Dermis microvascular lymphatic vessel endothelial cell (primary cell): ENCODE data around the gene NCEH1. TPM values are rescaled to one million over a fixed set of nuclear protein-coding genes. Genes with fewer than 3 reads are reported as not detected.
A peak's percentile ranks its signal among the peaks of the same experiment; 100 is the strongest.
"Not testable (repeated sequence)": the region's sequence is repeated elsewhere in the genome, so short reads cannot be mapped to it uniquely, and the experiment has no call there.

ENCODE experiments used
- DNase-seq, 2 donors: peaks; one replicate each; pipeline versions ENCODE4 v3.0.0 to v3.0.0-alpha.2; 2010; ENCODE audit warnings: low read depth in 2 of 2
- total RNA-seq: library from RNA; depleted of rRNA; stranded (reverse); fragments of >200 nt; gene quantifications from 2 replicates; pipeline ENCODE4 v1.2.1, GENCODE V29; 2014

The NCEH1 gene
- total RNA-seq, 1 donor from 2014 or later = 4.4 TPM

DNA sequence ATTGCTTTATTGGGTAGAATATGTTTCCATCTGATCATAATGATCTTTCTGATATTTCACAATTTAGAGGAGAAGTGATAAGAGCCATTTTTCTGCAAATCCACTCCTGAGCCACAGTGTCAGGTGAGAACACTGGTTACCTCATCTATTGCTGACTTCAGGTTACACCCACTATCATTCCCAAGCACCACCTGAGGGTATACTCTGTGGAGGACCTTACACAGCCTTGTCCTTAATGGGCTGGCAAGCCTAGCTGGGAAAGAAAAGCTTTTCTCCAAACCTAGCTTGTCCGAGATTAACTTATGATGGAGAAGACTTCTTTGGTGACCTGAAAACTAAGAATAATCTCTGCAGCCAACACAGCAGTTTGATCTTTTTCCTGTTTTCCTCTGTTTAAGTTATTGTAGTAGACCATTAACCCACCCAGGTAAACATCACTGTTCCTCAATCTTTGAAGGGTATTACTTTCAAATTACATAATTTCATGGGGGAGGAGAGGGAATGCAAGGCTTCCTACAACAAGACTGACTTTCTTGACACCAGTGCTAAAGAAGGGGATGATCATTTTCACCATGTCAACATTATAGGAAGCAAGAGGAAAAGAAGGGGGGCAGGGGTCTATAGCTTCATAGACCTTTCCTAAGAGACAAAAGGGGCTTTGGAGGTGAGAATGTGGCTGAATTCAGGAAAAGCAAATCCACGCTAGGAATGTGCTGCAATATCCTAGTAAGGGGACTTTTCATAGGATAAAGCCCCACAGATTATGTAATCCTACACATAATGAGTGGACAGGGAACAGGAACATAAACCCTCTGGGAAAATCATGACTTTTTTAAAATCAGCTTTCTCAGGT lies 1.7 kb downstream of the NCEH1 start:
- DNase-seq = no peak

- DNase-seq = peak in 1 of 2 donors; percentile 37
Measured at GRCh38 chr3:172707967-172708366, 2.9 kb downstream of the NCEH1 start.

GRCh38 chr3:172707030-172707429 lies 3.8 kb downstream of the NCEH1 start:
- no peak for DNase-seq

- DNase-seq = no peak
Measured at GRCh38 chr3:172705170-172705569, 5.7 kb downstream of the NCEH1 start.

DNA sequence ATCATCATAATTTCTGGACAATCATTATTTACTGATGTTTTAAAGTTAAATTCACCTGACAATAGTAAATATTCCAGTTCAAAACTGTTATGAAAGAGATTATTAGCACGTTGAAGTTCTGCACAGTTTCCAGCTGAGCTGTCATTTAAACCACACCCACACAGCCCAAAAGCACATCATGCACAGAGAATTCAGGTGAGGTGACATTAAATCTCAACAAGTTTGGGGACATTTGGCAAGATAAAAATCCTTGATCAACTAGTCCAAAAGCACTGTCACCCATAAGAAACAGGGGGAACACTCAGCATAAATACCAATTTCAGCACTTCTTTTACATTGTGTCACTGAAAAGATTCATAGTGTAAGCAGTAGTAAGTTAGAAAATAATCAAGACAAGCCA lies 6.9 kb downstream of the NCEH1 start:
- DNase-seq = no peak

DNA sequence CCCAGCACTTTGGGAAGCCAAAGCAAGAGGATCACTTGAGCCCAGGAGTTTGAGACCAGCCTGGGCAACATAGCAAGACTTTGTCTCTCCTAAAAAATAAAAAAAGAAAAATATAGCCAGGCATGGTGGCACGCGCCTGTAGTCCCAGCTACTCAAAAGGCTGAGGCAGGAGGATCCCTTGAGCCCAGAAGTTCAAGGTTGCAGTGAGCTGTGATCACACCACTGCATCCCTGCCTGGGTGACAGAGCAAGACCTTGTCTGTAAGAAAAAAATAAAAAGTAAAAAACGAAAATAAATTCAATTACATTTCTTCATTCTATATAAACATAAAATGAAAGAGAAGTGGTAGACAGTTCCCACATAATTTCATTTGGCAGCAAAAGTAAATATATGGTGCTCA lies 8.1 kb downstream of the NCEH1 start:
- DNase-seq = not testable (repeated sequence)

DNA sequence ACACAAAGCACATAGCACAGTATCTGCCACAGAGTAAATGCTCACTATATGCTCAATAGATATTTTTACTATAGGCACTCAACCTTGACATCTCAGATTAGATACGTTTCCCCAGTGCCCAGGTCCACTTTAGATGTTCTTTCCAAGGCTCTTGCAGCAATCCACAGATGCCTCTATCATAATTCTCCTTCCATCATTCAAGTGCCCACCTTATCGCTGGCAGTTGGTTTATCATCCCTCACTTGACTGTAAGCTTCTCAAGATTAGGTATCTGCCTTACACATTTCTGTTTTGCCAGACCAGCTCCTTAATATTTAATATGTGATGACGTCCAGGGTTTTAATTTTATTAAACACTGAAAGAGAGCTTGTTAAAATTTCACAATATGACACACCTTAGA lies 8.6 kb downstream of the NCEH1 start:
- DNase-seq = no peak

- no peak for DNase-seq
Measured at GRCh38 chr3:172701751-172702150, 9.1 kb downstream of the NCEH1 start.

DNA sequence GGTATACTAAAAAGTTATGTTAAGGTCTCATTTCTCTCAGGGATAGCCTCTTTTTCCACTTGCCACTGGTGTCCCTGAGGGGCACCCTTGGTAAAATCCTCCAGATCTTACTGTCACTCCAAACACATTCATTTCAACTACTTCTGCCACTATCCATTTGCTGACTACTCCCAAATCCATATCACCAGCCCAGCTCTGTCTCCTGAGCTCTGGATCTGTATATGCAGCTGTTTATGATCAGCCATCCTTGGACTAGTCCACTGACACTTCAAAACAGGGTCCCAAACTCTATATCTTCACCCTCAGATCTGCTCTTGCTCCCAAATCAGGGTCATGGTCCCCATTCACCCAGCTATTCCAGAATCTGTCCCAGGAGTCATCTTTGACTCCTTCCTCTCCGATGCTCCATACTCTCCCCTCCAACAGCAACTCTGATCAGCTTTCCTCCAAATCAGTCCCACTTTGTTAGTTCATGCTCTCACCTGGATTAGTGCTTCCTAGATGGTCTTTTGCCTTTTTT lies 9.9 kb downstream of the NCEH1 start:
- no peak for DNase-seq

DNA sequence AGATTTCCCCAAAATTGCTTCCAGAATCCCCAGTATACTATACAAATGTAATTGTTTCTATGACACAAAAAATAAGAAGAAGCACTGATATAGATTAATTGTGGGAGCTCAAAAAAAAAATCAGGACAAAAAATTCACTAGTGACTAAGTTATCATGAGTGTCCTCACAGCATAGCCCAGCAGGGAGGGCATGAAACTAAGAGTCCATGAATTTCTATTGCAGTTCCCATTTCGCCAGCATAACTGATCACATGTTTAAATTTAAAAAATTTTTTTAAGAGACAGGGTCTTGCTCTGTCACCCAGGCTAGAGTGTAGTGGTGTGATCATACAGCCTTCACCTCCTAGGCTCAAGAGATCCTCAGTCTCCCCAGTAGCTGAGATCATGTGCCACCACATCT lies 10.6 kb downstream of the NCEH1 start:
- DNase-seq = no peak

DNA sequence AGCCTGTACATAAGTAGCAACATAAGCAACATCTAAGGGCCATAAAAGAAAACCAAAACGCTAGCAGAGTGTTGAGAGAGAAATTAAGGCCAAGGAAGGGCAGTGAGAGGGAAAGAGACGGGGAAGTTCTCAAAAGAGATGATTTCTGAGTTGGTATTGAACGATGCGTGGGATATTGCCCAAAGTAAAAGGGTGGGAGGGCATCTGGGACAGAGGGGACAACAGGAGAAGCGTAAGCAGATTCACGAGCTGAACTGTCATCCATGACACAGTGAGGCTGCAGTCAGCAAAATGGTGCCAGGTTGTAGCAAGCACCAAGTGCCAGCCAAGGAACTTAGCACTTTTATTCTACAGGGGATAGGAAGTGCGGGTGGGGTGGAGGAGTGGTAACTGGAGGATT lies 11.8 kb downstream of the NCEH1 start:
- no peak for DNase-seq

DNA sequence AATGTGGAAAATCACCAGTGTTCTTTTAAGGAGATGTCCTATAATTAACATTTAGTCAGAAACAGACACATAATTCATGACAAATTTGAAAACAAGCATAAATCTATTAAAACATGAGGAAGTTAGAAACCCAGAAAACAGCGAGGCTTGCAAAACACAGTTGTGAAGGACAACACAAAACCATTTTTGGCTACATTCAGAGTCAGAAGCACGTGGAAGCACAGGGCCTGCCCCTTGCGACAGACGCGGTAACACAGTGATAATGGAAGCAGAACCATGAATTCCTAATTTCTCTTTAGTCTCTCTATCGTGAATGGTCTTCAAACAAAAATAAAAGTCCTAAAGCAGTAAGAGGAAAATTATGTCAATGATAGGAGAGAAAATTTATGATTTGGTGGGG lies 12.2 kb downstream of the NCEH1 start:
- no peak for DNase-seq

DNA sequence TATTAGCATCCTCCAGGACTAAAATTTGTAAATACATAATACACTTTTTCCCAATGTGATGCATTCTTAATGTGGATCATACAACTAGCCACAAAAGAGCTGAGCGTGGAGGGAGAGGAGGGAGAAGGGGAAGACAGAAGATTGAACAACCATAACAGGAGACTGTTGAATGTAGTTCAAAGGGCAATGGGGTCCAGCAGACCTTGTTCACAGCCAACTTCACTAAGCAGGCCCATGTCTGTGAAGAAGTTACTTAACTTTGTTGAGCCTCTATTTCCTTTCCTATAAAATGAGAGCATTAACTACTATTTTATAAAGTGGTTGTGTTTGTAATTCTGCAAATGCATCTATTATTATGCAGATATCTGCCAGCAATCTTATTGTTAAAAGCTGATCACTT lies 13.3 kb downstream of the NCEH1 start:
- DNase-seq = no peak

DNA sequence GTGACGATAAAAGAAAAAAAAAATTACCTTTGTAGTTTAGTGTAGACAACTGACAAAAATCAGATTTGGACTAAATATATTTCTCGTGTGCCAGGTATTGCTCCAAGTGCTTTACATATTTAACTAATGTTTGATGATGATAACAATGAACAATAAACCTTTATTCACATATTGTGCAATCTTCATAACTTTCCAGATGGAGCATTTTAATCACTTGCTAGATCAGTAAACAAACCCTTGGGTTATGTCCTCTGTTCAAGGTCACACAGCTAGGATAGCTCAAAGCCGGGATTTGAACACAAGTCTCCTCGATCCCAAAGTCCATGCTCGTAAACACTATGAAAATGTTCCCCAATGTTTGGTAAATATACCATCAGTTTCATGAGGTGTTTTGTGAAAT lies 14.5 kb downstream of the NCEH1 start:
- DNase-seq = no peak

- peak in 1 of 2 donors; percentile 52 for DNase-seq
Measured at GRCh38 chr3:172694573-172695246, 16.2 kb downstream of the NCEH1 start.

DNA sequence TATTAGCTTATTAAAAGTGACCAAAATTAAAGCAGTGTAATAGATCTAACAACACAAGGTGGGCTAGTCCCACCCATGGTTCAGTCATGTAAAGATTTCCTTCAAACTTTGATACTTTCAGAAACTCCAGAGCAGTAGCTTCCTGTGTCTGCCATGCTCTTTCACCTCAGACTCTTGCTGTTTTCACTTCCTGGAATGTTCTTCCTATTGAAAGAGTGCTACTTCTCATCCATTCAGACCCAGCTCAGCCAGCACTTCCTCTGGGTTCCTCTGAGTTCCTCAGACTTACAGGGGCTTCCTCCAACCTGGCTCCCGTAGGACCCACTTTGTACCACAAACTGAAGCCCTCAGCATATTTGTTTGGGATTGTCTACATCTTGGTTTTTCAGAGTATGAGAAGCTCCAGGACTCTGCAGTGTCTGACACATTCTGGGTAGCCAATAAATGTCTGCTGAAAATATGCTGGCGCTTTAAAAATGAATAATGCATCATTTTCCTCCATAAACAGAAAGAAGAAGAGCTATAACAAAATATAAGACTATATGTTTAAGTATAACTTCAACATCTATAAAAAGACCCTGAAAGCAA lies 18.0 kb downstream of the NCEH1 start:
- no peak for DNase-seq

GRCh38 chr3:172690936-172691335 lies 19.9 kb downstream of the NCEH1 start:
- DNase-seq = no peak

DNA sequence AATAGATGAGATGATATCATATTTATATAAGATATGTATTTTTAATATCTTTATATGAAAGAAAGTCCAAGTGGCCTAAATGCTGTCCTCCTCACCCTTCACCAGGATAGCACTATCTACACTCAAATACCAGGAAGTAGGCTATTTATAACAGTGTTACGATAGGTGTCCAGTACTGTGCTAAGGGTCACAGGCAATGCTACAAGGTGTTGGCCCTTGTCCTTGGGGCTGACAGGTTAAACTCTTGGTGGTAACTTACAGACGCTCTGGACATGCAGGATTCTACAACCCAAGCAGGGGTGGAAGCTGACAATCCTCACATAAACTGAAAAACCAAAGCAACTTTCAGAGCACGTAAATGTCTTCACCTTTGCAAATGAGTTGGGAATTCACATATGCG lies 22.3 kb downstream of the NCEH1 start:
- DNase-seq = no peak

GRCh38 chr3:172687501-172687900 lies 23.4 kb downstream of the NCEH1 start:
- DNase-seq = peak; percentile 20 to 35

GRCh38 chr3:172685331-172686214 lies 25.3 kb downstream of the NCEH1 start:
- DNase-seq = peak in 1 of 2 donors; percentile 38

- DNase-seq = no peak
Measured at GRCh38 chr3:172680684-172681083, 30.2 kb downstream of the NCEH1 start.
